Cardiac muscle cell (in vitro differentiated cells and primary cell): ENCODE measurements around the gene IGSF21. TPM values are rescaled to one million over a fixed set of nuclear protein-coding genes. Genes with fewer than 3 reads are reported as not detected.

Experiments
- DNase-seq, 2 donors: peaks; one replicate each; pipeline versions ENCODE4 v3.0.0 to v3.0.0-alpha.2; 2010 to 2017; ENCODE audit warnings: low read depth in 1 of 2, low spot score in 1 of 2
- H3K27ac ChIP-seq: fragments of 200-600 bp; sonication (generic); 2 replicates; pipeline ENCODE4 v1.5.1; 2016
- H3K27me3 ChIP-seq: fragments of 200-600 bp; sonication (generic); 2 replicates; pipeline ENCODE4 v1.6.0; 2016; ENCODE audit warnings: control low read depth
- H3K36me3 ChIP-seq: fragments of 200-600 bp; sonication (generic); 2 replicates; pipeline ENCODE4 v1.5.1; 2016; ENCODE audit warnings: control low read depth
- H3K4me1 ChIP-seq: fragments of 200-600 bp; sonication (generic); 2 replicates; pipeline ENCODE4 v1.8.1; 2017; ENCODE audit warnings: low read depth, mild to moderate bottlenecking, mixed run types
- H3K4me3 ChIP-seq: fragments of 200-600 bp; sonication (generic); 2 replicates; pipeline ENCODE4 v1.5.1; 2016; ENCODE audit warnings: mild to moderate bottlenecking
- H3K9me3 ChIP-seq: fragments of 200-600 bp; sonication (generic); 2 replicates; pipeline ENCODE4 v1.5.1; 2017; ENCODE audit warnings: low read depth, mild to moderate bottlenecking, control low read depth
- polyA plus RNA-seq: library from polyadenylated mRNA; unstranded; fragments of >200 nt; fragmentation: Nextera tagmentation; extraction: Ambion mirVana; gene quantifications from 2 replicates; pipeline ENCODE4 v1.2.1, GENCODE V29; 2016
- total RNA-seq: library from RNA; depleted of rRNA; stranded (reverse); fragments of >200 nt; gene quantifications from 2 replicates; pipeline ENCODE4 v1.2.3, GENCODE V29; 2016
- TF ChIP-seq, protein P1 (sequence below): IDR thresholded peaks from 2 replicates; pipeline ENCODE4 v1.5.1; 2012; ENCODE audit warnings: low read depth, mild to moderate bottlenecking, low read length

IGSF21 gene
- total and polyA plus RNA-seq, 2 experiments from 2014 or later: 0.06 TPM; not detected in 1

DNA sequence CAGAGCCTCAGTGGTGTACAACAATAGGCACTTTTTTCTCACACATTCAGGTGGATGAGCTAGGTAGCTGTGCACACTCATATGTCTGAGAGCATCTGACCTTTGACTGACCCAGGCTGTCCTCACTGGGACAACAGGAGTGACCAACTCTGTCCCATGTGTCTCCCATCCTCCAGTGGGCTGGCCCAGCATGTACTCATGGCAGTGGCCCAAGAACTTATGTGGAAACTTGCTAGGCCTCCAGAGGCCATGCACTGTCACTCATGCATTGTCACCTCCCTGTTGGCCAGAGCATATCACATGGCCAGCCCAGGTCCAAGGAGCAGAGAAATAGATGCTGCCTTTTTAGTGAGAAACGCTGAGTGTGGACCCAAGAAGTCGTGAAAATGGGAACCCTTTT lies 158.8 kb downstream of the IGSF21 start:
- DNase-seq: no peak
- TF ChIP-seq, protein P1, sequence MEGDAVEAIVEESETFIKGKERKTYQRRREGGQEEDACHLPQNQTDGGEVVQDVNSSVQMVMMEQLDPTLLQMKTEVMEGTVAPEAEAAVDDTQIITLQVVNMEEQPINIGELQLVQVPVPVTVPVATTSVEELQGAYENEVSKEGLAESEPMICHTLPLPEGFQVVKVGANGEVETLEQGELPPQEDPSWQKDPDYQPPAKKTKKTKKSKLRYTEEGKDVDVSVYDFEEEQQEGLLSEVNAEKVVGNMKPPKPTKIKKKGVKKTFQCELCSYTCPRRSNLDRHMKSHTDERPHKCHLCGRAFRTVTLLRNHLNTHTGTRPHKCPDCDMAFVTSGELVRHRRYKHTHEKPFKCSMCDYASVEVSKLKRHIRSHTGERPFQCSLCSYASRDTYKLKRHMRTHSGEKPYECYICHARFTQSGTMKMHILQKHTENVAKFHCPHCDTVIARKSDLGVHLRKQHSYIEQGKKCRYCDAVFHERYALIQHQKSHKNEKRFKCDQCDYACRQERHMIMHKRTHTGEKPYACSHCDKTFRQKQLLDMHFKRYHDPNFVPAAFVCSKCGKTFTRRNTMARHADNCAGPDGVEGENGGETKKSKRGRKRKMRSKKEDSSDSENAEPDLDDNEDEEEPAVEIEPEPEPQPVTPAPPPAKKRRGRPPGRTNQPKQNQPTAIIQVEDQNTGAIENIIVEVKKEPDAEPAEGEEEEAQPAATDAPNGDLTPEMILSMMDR: no peak
- Histone ChIP-seq H3K4me3 (no peak overlapping the region), H3K36me3 (no peaks in the 10 kb centered on the region), H3K4me1 (no peaks in the 10 kb centered on the region), H3K27me3 (peaks cover 16% of the 10 kb centered on the region), H3K9me3 (no peaks in the 10 kb centered on the region), H3K27ac (no peak overlapping the region)

DNA sequence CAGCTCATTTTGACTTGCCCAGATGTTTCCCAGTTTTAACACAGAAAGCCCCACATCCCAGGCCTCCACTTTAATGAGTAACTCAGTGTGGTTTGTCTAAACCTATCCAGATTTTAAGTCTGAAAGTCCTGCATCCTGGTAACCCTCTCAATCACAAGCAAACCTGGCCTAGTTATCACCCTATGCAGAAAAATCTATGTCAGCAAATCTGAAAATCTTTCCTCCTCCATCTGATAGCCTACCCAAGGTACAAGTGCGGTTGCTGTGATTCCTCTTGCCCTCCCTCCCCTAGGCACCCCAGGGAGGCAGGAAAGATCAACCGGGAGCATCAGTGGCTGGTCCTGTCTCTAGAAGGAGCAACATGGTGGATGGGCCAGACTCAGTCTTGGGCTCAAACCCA lies 163.7 kb downstream of the IGSF21 start:
- H3K27me3 ChIP-seq: peaks cover 2% of the 10 kb centered on the region
- TF ChIP-seq, protein P1: no peak
- DNase-seq: no peak
- no peaks in the 10 kb centered on the region for H3K36me3 ChIP-seq
- no peak overlapping the region for H3K4me3 ChIP-seq
- H3K27ac ChIP-seq: no peak overlapping the region
- H3K4me1 ChIP-seq: no peaks in the 10 kb centered on the region
- no peaks in the 10 kb centered on the region for H3K9me3 ChIP-seq

DNA sequence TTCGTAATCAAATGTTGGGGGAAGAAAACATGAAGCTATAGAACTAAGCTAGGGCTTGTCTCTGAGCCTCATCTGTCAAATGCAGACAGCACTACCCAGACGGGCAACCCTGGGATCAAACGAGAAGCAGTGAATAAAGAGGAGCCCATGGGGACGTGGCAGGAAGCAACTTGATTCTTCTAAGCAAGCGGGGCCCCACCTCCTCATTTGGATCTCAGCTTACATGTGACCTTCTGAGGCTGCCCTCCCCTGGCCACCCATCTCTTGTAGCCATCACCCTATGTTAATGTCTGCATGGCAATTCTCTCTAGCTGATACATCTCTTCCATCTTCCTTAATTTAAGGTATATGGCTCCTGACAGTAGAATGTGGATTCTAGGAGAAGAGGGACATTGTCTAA lies 171.3 kb downstream of the IGSF21 start:
- TF ChIP-seq, protein P1: no peak
- no peaks in the 10 kb centered on the region for H3K4me1 ChIP-seq
- DNase-seq: no peak
- no peaks in the 10 kb centered on the region for H3K9me3 ChIP-seq
- no peak overlapping the region for H3K4me3 ChIP-seq
- H3K27me3 ChIP-seq: peaks cover 8% of the 10 kb centered on the region
- H3K27ac ChIP-seq: no peak overlapping the region
- no peaks in the 10 kb centered on the region for H3K36me3 ChIP-seq

DNA sequence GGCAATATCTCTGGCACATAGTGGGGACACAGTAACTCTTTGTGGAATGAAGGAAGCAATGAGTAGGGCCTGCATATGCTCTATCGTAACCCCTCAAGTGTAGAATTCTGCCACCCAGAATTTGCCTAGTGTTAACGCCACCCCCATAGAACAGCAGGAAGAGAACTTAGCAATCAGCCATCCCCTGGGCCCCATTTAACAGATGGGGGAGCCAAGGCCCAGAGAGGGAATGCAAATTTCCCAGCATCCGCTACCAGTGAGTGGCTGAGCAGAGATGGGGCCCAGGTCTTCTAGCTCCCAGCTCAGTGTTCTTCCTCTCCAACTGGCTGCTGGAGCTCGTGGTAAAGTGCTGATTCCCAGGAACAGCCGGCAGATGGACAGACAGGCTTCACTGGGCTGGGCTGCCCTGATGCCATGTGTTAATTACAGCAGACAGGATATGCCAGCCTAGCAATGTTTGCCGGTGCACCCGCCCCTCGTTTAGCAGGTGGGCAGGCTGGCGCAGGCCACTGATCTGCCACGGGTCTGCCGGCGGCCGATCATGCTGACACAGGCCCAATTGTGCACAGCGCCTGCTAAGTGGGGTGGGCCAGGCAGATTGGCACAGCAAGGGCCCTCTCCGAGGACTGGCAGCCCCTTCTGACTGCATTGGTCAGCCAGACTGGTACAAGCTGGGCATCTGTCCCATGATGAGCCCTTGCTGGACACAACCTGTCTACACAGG lies 171.9 kb downstream of the IGSF21 start:
- TF ChIP-seq, protein P1: no peak
- Histone ChIP-seq H3K9me3 (no peaks in the 10 kb centered on the region), H3K27me3 (peaks cover 8% of the 10 kb centered on the region), H3K4me1 (no peaks in the 10 kb centered on the region), H3K36me3 (no peaks in the 10 kb centered on the region), H3K27ac (no peak overlapping the region), H3K4me3 (no peak overlapping the region)
- DNase-seq: no peak

DNA sequence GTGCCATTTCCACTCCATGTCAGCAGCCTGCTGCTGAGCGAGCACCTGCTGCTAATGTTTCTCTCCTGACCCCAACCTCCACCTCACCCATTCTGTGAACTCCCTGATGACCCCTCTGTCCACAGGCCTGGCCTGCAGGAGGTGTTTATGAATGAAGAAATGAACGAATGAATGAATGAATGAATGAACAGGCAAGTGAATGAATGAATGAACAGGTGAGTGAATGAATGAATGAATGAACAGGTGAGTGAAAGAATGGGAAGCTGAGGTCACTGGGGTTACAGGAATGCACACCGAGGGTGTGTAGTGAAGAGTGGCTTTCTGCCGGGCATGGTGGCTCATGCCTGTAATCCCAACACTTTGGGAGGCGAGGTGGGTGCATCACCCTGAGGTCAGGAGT lies 173.4 kb downstream of the IGSF21 start:
- H3K4me3 ChIP-seq: no peak overlapping the region
- DNase-seq: no peak
- H3K36me3 ChIP-seq: no peaks in the 10 kb centered on the region
- no peak overlapping the region for H3K27ac ChIP-seq
- no peaks in the 10 kb centered on the region for H3K9me3 ChIP-seq
- TF ChIP-seq, protein P1: no peak
- H3K27me3 ChIP-seq: peaks cover 5% of the 10 kb centered on the region
- no peaks in the 10 kb centered on the region for H3K4me1 ChIP-seq
